Activated CD8-positive, alpha-beta T cell treated with anti-CD3 and anti-CD28 coated beads for 36 hours (primary cell): ENCODE results near the gene MS4A5. TPM values are rescaled to one million over a fixed set of nuclear protein-coding genes. Genes with fewer than 3 reads are reported as not detected.
"Not testable (repeated sequence)": the region's sequence is repeated elsewhere in the genome, so short reads cannot be mapped to it uniquely, and the experiment has no call there.

ENCODE experiments used
- ATAC-seq: fragments of 200-7000 bp; cut with Tn5 transposase; one replicate; pipeline ENCODE4 v1.10.0; 2021; ENCODE audit warnings: mild to moderate bottlenecking, moderate library complexity
- CTCF ChIA-PET: fragments of 350-600 bp; sonication (Branson Sonifier 250); formaldehyde crosslinking; loops from one replicate; lab custom pipeline; 2021; ENCODE audit warnings: antibody characterized with exemption; lab: Charles Lee
- POLR2A ChIA-PET: fragments of 350-600 bp; sonication (Branson Sonifier 250); formaldehyde crosslinking; loops from one replicate; lab custom pipeline; 2021; ENCODE audit warnings: antibody characterized with exemption; lab: Charles Lee
- DNase-seq: peaks from one replicate; pipeline ENCODE4 v3.0.0-alpha.2; 2020
- H3K27ac Mint-ChIP-seq: one replicate; pipeline ENCODE4 v1.8.0; 2021; ENCODE audit warnings: mild to moderate bottlenecking, mixed read lengths
- H3K27me3 Mint-ChIP-seq: one replicate; pipeline ENCODE4 v1.8.0; 2021; ENCODE audit warnings: mixed read lengths
- H3K36me3 Mint-ChIP-seq: one replicate; pipeline ENCODE4 v1.8.0; 2021; ENCODE audit warnings: low read depth, mixed read lengths
- H3K4me1 Mint-ChIP-seq: one replicate; pipeline ENCODE4 v1.8.0; 2021; ENCODE audit warnings: low read depth, mixed read lengths
- H3K4me3 Mint-ChIP-seq: one replicate; pipeline ENCODE4 v1.8.0; 2021; ENCODE audit warnings: mild to moderate bottlenecking, moderate library complexity, mixed read lengths
- H3K9me3 Mint-ChIP-seq: one replicate; pipeline ENCODE4 v1.8.0; 2021; ENCODE audit warnings: mixed read lengths
- intact Hi-C: fragments of 100-400 bp; cut with micrococcal nuclease; formaldehyde crosslinking; loops from one replicate; pipeline ENCODE4 v1.10.0; 2022
- total RNA-seq, 2 experiments: library from RNA; stranded (reverse); gene quantifications; one replicate each; pipeline ENCODE4 v1.2.3, GENCODE V29; 2021
- TF ChIP-seq, protein P1 (sequence below): fragments of 200-600 bp; IDR thresholded peaks from one replicate; pipeline ENCODE4 v1.8.0; 2022; ENCODE audit warnings: antibody characterized with exemption, mild to moderate bottlenecking

MS4A5 gene
- total RNA-seq, 2 experiments from 2014 or later: not detected

DNA sequence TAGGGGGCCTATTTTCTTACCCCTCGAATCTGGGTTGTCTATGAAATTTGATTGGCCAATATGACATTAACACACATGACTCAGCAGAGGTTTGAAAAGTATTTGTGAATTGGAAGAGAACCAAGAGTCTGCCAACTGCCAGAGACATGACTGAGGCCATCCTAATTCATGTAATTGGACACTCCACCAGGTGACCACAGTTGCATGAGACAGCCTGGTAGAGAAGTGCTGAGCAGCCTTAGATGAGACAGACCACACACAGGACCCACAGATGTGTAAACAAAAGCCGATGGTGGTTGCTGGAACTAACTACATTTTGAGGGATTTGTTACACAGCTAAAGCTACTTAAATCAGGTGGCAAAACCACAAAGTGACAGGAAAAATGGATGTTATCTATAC, 855 bp upstream of the MS4A5 start:
- H3K27me3 Mint-ChIP-seq: peaks cover 9% of the 10 kb centered on the region
- H3K4me3 Mint-ChIP-seq: no peak overlapping the region
- ChIA-PET CTCF (no interaction called here), POLR2A (no interaction called here)
- no peaks in the 10 kb centered on the region for H3K9me3 Mint-ChIP-seq
- TF ChIP-seq, protein P1, sequence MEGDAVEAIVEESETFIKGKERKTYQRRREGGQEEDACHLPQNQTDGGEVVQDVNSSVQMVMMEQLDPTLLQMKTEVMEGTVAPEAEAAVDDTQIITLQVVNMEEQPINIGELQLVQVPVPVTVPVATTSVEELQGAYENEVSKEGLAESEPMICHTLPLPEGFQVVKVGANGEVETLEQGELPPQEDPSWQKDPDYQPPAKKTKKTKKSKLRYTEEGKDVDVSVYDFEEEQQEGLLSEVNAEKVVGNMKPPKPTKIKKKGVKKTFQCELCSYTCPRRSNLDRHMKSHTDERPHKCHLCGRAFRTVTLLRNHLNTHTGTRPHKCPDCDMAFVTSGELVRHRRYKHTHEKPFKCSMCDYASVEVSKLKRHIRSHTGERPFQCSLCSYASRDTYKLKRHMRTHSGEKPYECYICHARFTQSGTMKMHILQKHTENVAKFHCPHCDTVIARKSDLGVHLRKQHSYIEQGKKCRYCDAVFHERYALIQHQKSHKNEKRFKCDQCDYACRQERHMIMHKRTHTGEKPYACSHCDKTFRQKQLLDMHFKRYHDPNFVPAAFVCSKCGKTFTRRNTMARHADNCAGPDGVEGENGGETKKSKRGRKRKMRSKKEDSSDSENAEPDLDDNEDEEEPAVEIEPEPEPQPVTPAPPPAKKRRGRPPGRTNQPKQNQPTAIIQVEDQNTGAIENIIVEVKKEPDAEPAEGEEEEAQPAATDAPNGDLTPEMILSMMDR: no peak
- intact Hi-C loops: no loop called here
- no peaks in the 10 kb centered on the region for H3K4me1 Mint-ChIP-seq
- H3K27ac Mint-ChIP-seq: no peak overlapping the region
- no peak for DNase-seq
- no peaks in the 10 kb centered on the region for H3K36me3 Mint-ChIP-seq
- no peak for ATAC-seq

DNA sequence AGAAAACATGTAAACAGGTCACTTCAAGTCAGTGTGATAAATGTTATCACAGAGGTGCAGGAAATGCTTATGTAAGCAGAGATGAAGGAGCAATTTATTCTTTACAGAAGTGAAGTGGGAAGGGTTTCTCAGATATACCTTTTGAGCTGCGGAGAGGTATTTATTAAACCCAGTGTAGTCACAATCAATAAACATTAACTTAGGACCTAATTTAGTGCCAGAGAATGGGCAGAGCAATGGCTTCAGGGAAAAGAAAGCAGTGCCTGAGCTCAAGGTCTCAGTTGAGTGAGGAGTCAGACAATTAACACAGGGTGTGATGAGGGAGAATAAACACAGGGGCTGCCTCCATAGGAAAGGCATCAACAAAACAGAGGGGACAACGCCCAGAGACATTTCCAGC, 1.9 kb downstream of the MS4A5 start:
- DNase-seq (no peak), ATAC-seq (no peak)
- peaks cover 9% of the 10 kb centered on the region for H3K27me3 Mint-ChIP-seq
- TF ChIP-seq, protein P1: no peak
- H3K4me3 Mint-ChIP-seq: no peak overlapping the region
- no peaks in the 10 kb centered on the region for H3K9me3 Mint-ChIP-seq
- no peak overlapping the region for H3K27ac Mint-ChIP-seq
- intact Hi-C loops: no loop called here
- ChIA-PET CTCF (no interaction called here), POLR2A (no interaction called here)
- no peaks in the 10 kb centered on the region for H3K4me1 Mint-ChIP-seq
- no peaks in the 10 kb centered on the region for H3K36me3 Mint-ChIP-seq

DNA sequence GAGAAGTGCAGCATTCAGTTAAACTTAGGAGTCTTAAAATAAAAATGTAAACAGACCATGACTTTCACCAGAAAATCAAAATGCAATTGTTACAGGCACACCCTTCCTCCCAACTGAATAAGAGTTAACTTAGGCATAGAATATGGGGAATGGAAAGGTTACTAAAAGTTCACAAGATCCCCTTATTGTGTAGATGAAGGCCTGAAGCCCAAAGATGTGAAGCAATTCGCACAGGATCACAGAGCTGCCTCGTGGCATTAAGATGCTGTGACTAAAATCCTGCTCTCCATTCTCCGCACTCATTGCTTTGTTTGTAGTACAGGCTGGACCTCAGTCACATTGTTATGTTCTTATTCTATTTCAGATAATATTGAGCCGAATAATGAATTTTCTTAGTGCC, 4.0 kb downstream of the MS4A5 start:
- intact Hi-C loops: no loop called here
- H3K9me3 Mint-ChIP-seq: no peaks in the 10 kb centered on the region
- H3K4me3 Mint-ChIP-seq: no peak overlapping the region
- H3K27me3 Mint-ChIP-seq: peaks cover 7% of the 10 kb centered on the region
- ChIA-PET CTCF (no interaction called here), POLR2A (no interaction called here)
- H3K36me3 Mint-ChIP-seq: no peaks in the 10 kb centered on the region
- DNase-seq: no peak
- TF ChIP-seq, protein P1: no peak
- no peak for ATAC-seq
- H3K4me1 Mint-ChIP-seq: no peaks in the 10 kb centered on the region
- no peak overlapping the region for H3K27ac Mint-ChIP-seq

DNA sequence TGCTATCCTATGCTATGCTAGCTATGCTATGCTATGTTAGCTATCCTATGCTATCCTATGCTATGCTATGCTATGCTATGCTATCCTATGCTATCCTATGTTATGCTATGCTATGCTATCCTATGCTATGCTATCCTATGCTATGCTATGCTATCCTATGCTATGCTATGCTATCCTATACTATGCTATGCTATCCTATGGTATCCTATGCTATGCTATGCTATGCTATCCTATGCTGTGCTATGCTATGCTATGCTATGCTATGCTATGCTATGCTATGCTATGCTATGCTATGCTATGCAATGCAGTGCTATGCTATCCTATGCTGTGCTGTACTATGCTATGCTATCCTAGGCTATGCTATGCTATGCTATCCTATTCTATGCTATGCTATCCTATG, 17.7 kb downstream of the MS4A5 start:
- Mint-ChIP-seq H3K4me1 (peaks cover 14% of the 10 kb centered on the region), H3K9me3 (no peaks in the 10 kb centered on the region), H3K36me3 (no peaks in the 10 kb centered on the region), H3K4me3 (no peak overlapping the region), H3K27ac (no peak overlapping the region), H3K27me3 (no peaks in the 10 kb centered on the region)
- DNase-seq (no peak), ATAC-seq (no peak)
- CTCF ChIA-PET: no interaction called here
- TF ChIP-seq, protein P1: no peak
- POLR2A ChIA-PET: no interaction called here
- intact Hi-C loops: no loop called here

DNA sequence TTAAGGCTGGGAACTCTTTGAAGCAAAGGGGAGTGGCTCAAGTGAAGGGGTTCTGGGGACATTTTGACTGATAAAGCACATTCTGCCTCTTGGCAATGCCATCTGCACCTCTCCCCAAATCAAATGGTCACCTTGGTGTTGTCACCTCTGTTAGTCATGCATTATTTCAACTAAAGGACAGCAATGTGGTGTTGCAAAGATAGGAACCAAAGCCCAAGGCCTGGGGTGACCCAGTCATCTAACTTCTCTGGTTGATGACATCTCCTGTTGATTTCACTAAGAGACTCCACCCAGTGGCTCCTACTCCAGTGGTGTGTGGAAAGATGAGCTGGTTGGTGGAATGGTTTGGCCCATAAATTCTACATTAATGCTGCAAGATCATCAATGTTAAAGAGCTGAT, 18.5 kb downstream of the MS4A5 start:
- H3K36me3 Mint-ChIP-seq: no peaks in the 10 kb centered on the region
- no peaks in the 10 kb centered on the region for H3K27me3 Mint-ChIP-seq
- ChIA-PET CTCF (no interaction called here), POLR2A (no interaction called here)
- H3K9me3 Mint-ChIP-seq: no peaks in the 10 kb centered on the region
- peaks cover 14% of the 10 kb centered on the region for H3K4me1 Mint-ChIP-seq
- DNase-seq (no peak), ATAC-seq (no peak)
- no peak overlapping the region for H3K27ac Mint-ChIP-seq
- intact Hi-C loops: no loop called here
- TF ChIP-seq, protein P1: no peak
- H3K4me3 Mint-ChIP-seq: no peak overlapping the region

DNA sequence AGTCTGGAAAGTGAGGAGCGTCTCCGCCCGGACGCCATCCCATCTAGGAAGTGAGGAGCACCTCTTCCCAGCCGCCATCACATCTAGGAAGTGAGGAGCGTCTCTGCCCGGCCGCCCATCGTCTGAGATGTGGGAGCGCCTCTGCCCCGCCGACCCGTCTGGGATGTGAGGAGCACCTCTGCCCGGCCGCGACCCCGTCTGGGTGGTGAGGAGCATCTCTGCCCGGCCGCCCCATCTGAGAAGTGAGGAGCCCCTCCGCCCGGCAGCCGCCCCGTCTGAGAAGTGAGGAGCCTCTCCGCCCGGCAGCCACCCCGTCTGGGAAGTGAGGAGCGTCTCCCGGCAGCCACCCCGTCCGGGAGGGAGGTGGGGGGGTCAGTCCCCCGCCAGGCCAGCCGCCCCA, 21.8 kb downstream of the MS4A5 start:
- DNase-seq, H3K9me3 Mint-ChIP-seq, intact Hi-C loops, H3K4me3 Mint-ChIP-seq, H3K27ac Mint-ChIP-seq, CTCF ChIA-PET, POLR2A ChIA-PET, H3K27me3 Mint-ChIP-seq, ATAC-seq, H3K36me3 Mint-ChIP-seq: not testable (repeated sequence)
- peaks cover 18% of the 10 kb centered on the region for H3K4me1 Mint-ChIP-seq
